Measurements from ENCODE around the gene CFAP251. TPM values are rescaled to one million over a fixed set of nuclear protein-coding genes. Genes with fewer than 3 reads are reported as not detected.

CFAP251 gene
- total RNA-seq, 2 experiments from 2014 or later = 4.1 to 4.7 TPM

GRCh38 chr12:121871467-121871866 lies 46.9 kb upstream of the CFAP251 start:
- H4K20me1 ChIP-seq (ENCODE audit: insufficient read depth, low read length) = no peaks in the 10 kb centered on the region
- ChIA-PET CTCF (ENCODE audit: unreplicated experiment) (no interaction called here), POLR2A (interaction anchor here (0.6 kb wide), 1 partner anchor 1211 kb away, joined by 3 read pairs; no protein-coding TSS in a partner anchor)
- no peaks in the 10 kb centered on the region for H3K9me3 ChIP-seq (ENCODE audit: low read length)
- no TSS peak for BruUV-seq (replicated peaks)
- H3K4me2 ChIP-seq (ENCODE audit: low read length) = no peak overlapping the region
- no peaks in the 10 kb centered on the region for H3K79me2 ChIP-seq (ENCODE audit: insufficient read depth, low read depth, low read length)
- TF ChIP-seq CTCF (conservative IDR thresholded peaks at IDR 0.05; ENCODE audit: low read length) (no peak), EZH2phosphoT487 (IDR thresholded peaks at IDR 0.05; ENCODE audit: borderline replicate concordance, low read depth, low read length) (no peak)
- no peaks in the 10 kb centered on the region for H3K9me2 ChIP-seq (ENCODE audit: insufficient read depth, low read length)
- intact Hi-C loops (cut with micrococcal nuclease; ENCODE audit: unreplicated experiment) = no loop called here
- DNase-seq (ENCODE audit: low spot score) = no peak
- no peaks in the 10 kb centered on the region for H3K4me1 ChIP-seq (ENCODE audit: insufficient read depth, low read length, poor library complexity, severe bottlenecking)
- H2AFZ ChIP-seq (ENCODE audit: low read length) = no peak overlapping the region
- H3K27ac ChIP-seq (ENCODE audit: low read depth, low read length, poor library complexity, severe bottlenecking) = no peak overlapping the region
- H3K36me3 ChIP-seq (ENCODE audit: insufficient read depth, low read length) = no peaks in the 10 kb centered on the region
- no peak overlapping the region for H3K4me3 ChIP-seq (ENCODE audit: low read depth, low read length, poor library complexity, severe bottlenecking)

GRCh38 chr12:121872546-121873215 lies 45.7 kb upstream of the CFAP251 start:
- Histone ChIP-seq H3K79me2 (ENCODE audit: insufficient read depth, low read depth, low read length) (no peaks in the 10 kb centered on the region), H3K36me3 (ENCODE audit: insufficient read depth, low read length) (no peaks in the 10 kb centered on the region), H3K9me3 (ENCODE audit: low read length) (no peaks in the 10 kb centered on the region), H3K27ac (ENCODE audit: low read depth, low read length, poor library complexity, severe bottlenecking) (no peak overlapping the region), H3K4me2 (ENCODE audit: low read length) (no peak overlapping the region), H3K4me1 (ENCODE audit: insufficient read depth, low read length, poor library complexity, severe bottlenecking) (no peaks in the 10 kb centered on the region), H4K20me1 (ENCODE audit: insufficient read depth, low read length) (no peaks in the 10 kb centered on the region), H3K9me2 (ENCODE audit: insufficient read depth, low read length) (no peaks in the 10 kb centered on the region), H3K4me3 (ENCODE audit: low read depth, low read length, poor library complexity, severe bottlenecking) (no peak overlapping the region), H2AFZ (ENCODE audit: low read length) (no peak overlapping the region)
- TF ChIP-seq CTCF (conservative IDR thresholded peaks at IDR 0.05; ENCODE audit: low read length) (no peak), EZH2phosphoT487 (IDR thresholded peaks at IDR 0.05; ENCODE audit: borderline replicate concordance, low read depth, low read length) (no peak)
- no peak for DNase-seq (ENCODE audit: low spot score)
- ChIA-PET CTCF (ENCODE audit: unreplicated experiment) (interaction anchor here (0.7 kb wide), 1 partner anchor 79 kb away, joined by 5 read pairs; the partner anchor contains the start of gene RHOF), POLR2A (no interaction called here)
- intact Hi-C loops (cut with micrococcal nuclease; ENCODE audit: unreplicated experiment) = no loop called here
- no TSS peak for BruUV-seq (replicated peaks)

- BruUV-seq (replicated peaks) = no TSS peak
- no peak for DNase-seq (ENCODE audit: low spot score)
- H2AFZ ChIP-seq (ENCODE audit: low read length) = no peak overlapping the region
- ChIA-PET POLR2A (interaction anchor here (1.4 kb wide), 1 partner anchor 9 kb away, joined by 3 read pairs; no protein-coding TSS in a partner anchor), CTCF (ENCODE audit: unreplicated experiment) (interaction anchor here (0.7 kb wide), 1 partner anchor 79 kb away, joined by 5 read pairs; the partner anchor contains the start of gene RHOF)
- no peaks in the 10 kb centered on the region for H3K79me2 ChIP-seq (ENCODE audit: insufficient read depth, low read depth, low read length)
- TF ChIP-seq EZH2phosphoT487 (IDR thresholded peaks at IDR 0.05; ENCODE audit: borderline replicate concordance, low read depth, low read length) (no peak), CTCF (conservative IDR thresholded peaks at IDR 0.05; ENCODE audit: low read length) (no peak)
- no peak overlapping the region for H3K4me3 ChIP-seq (ENCODE audit: low read depth, low read length, poor library complexity, severe bottlenecking)
- H4K20me1 ChIP-seq (ENCODE audit: insufficient read depth, low read length) = no peaks in the 10 kb centered on the region
- intact Hi-C loops (cut with micrococcal nuclease; ENCODE audit: unreplicated experiment) = no loop called here
- H3K9me3 ChIP-seq (ENCODE audit: low read length) = no peaks in the 10 kb centered on the region
- H3K9me2 ChIP-seq (ENCODE audit: insufficient read depth, low read length) = no peaks in the 10 kb centered on the region
- no peaks in the 10 kb centered on the region for H3K4me1 ChIP-seq (ENCODE audit: insufficient read depth, low read length, poor library complexity, severe bottlenecking)
- H3K4me2 ChIP-seq (ENCODE audit: low read length) = no peak overlapping the region
- H3K36me3 ChIP-seq (ENCODE audit: insufficient read depth, low read length) = no peaks in the 10 kb centered on the region
- no peak overlapping the region for H3K27ac ChIP-seq (ENCODE audit: low read depth, low read length, poor library complexity, severe bottlenecking)
Observed at GRCh38 chr12:121873216-121873569, 45.2 kb upstream of the CFAP251 start.
